Measurements from ENCODE around the gene PTCD1. TPM values are rescaled to one million over a fixed set of nuclear protein-coding genes. Genes with fewer than 3 reads are reported as not detected.

The PTCD1 gene
- total and polyA plus RNA-seq, 9 of the 15 experiments (the other 6 are each of a cell fraction or from before 2014, with no cell fraction given) = 0.46 to 17.1 (median 6.2) TPM

GRCh38 chr7:99375070-99375807 lies 63.4 kb downstream of the PTCD1 start (continued):
- TF ChIP-seq HEY1 (CRISPR knock-in tag; IDR thresholded peaks at IDR 0.05; ENCODE audit: borderline replicate concordance) (no peak), ZNF507 (tag; conservative IDR thresholded peaks at IDR 0.05) (no peak), HMGN3 (IDR thresholded peaks at IDR 0.05; ENCODE audit: borderline replicate concordance, extremely low read depth, insufficient read length, low read depth, low read length) (no peak), ESRRB (CRISPR knock-in tag; IDR thresholded peaks at IDR 0.05; ENCODE audit: borderline replicate concordance) (no peak), ZSCAN32 (CRISPR knock-in tag; IDR thresholded peaks at IDR 0.05) (no peak), ZHX1 (conservative IDR thresholded peaks at IDR 0.05; ENCODE audit: low read length) (no peak), ZNF431 (CRISPR knock-in tag; IDR thresholded peaks at IDR 0.05) (no peak), RERE (CRISPR knock-in tag; IDR thresholded peaks at IDR 0.05; ENCODE audit: borderline replicate concordance) (no peak), ZNF224 (CRISPR knock-in tag; IDR thresholded peaks at IDR 0.05) (no peak), NFE2 (IDR thresholded peaks at IDR 0.05; ENCODE audit: low read depth) (no peak), MLX (CRISPR knock-in tag; conservative IDR thresholded peaks at IDR 0.05) (no peak), RBM25 (IDR thresholded peaks at IDR 0.05; ENCODE audit: low read depth, low read length, severe bottlenecking) (peak; percentile 32), ZNF780A (CRISPR knock-in tag; IDR thresholded peaks at IDR 0.05) (no peak), CCNT2 (IDR thresholded peaks at IDR 0.05; ENCODE audit: borderline replicate concordance, extremely low read depth, insufficient read length, low read depth, low read length) (peak; percentile 34), MTA1 (IDR thresholded peaks at IDR 0.05; ENCODE audit: borderline replicate concordance) (no peak), HDAC8 (tag; IDR thresholded peaks at IDR 0.05) (no peak), ZKSCAN3 (CRISPR knock-in tag; IDR thresholded peaks at IDR 0.05) (no peak), C11orf30 (IDR thresholded peaks at IDR 0.05; ENCODE audit: low read depth) (no peak), JUNB (CRISPR knock-in tag; conservative IDR thresholded peaks at IDR 0.05) (no peak), RB1 (IDR thresholded peaks at IDR 0.05; ENCODE audit: low read depth) (peak; percentile 79)
